Lower leg skin (tissue), 3 donors: ENCODE measurements around the gene DOCK1.

Source experiments
- POLR2A ChIP-seq, 2 donors: fragments of 450-650 bp; IDR thresholded peaks; one replicate each; pipeline ENCODE4 v1.6.1; 2016 to 2017; ENCODE audit warnings: antibody characterized with exemption in 2 of 2, mild to moderate bottlenecking in 1 of 2, moderate library complexity in 1 of 2
- TF ChIP-seq, protein P1 (sequence below), 3 donors: fragments of 450-650 bp; IDR thresholded peaks; one replicate each; pipeline ENCODE4 v1.5.1; 2016; ENCODE audit warnings: antibody characterized with exemption in 3 of 3, mild to moderate bottlenecking in 3 of 3, moderate library complexity in 2 of 3

DNA sequence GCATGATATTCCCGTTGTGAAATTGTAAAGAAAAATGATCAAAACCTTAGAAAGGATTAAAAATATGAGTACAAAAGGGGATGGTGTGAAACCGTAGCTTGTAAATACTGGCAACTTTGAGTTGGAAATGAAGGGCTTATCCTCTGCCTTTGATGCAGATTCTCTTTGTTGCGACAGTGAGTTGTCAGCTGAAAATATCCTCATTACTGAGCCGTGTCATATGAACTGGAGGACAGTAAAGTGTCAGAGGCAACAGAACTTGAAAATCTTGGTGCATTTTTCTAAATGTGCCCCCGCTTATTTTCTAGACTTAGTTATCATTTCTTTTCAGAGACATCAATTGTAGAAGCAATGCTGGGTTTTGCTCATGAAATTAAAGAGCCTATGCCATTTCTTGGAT lies 473.4 kb downstream of the DOCK1 start:
- TF ChIP-seq, protein P1, sequence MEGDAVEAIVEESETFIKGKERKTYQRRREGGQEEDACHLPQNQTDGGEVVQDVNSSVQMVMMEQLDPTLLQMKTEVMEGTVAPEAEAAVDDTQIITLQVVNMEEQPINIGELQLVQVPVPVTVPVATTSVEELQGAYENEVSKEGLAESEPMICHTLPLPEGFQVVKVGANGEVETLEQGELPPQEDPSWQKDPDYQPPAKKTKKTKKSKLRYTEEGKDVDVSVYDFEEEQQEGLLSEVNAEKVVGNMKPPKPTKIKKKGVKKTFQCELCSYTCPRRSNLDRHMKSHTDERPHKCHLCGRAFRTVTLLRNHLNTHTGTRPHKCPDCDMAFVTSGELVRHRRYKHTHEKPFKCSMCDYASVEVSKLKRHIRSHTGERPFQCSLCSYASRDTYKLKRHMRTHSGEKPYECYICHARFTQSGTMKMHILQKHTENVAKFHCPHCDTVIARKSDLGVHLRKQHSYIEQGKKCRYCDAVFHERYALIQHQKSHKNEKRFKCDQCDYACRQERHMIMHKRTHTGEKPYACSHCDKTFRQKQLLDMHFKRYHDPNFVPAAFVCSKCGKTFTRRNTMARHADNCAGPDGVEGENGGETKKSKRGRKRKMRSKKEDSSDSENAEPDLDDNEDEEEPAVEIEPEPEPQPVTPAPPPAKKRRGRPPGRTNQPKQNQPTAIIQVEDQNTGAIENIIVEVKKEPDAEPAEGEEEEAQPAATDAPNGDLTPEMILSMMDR (IDR thresholded peaks at IDR 0.05): no peak
- TF ChIP-seq POLR2A (IDR thresholded peaks at IDR 0.05): no peak
